Cardiac fibroblast (primary cell): ENCODE results near the gene CCDC112.
"Not testable (repeated sequence)": the region's sequence is repeated elsewhere in the genome, so short reads cannot be mapped to it uniquely, and the experiment has no call there.

Experiments used
- DNase-seq, 2 donors: peaks; one replicate each; pipeline versions ENCODE4 v3.0.0 to v3.0.0-alpha.2; 2010; ENCODE audit warnings: low read depth in 2 of 2
- H3K4me3 ChIP-seq, 2 donors: replicated peaks in 1 of 2; 1 replicate in 1 of 2; 2 replicates in 1 of 2; pipeline ENCODE4 v1.5.1; 2011; ENCODE audit warnings: low read depth in 2 of 2, low read length in 2 of 2, mild to moderate bottlenecking in 2 of 2, moderate library complexity in 1 of 2
- CTCF ChIP-seq: IDR thresholded peaks from one replicate; pipeline ENCODE4 v1.5.1; 2011; ENCODE audit warnings: low read depth, mild to moderate bottlenecking, low read length, inconsistent platforms

The CCDC112 gene

GRCh38 chr5:115337882-115338281 is 41.4 kb upstream of the CCDC112 start:
- no peak for DNase-seq
- H3K4me3 ChIP-seq, result no peak overlapping the region
- no peak for TF ChIP-seq CTCF

GRCh38 chr5:115336964-115337363 is 40.5 kb upstream of the CCDC112 start:
- no peak for TF ChIP-seq CTCF
- no peak for DNase-seq
- no peak overlapping the region for H3K4me3 ChIP-seq

GRCh38 chr5:115336201-115336720 is 39.8 kb upstream of the CCDC112 start:
- no peak overlapping the region for H3K4me3 ChIP-seq
- peak in 1 of 2 donors; percentile 30 for DNase-seq
- TF ChIP-seq CTCF, result no peak

- TF ChIP-seq CTCF, result no peak
- H3K4me3 ChIP-seq, result no peak overlapping the region
- DNase-seq, result no peak
Measured at GRCh38 chr5:115335301-115335700, 38.8 kb upstream of the CCDC112 start.

GRCh38 chr5:115333164-115333563 is 36.7 kb upstream of the CCDC112 start:
- no peak for TF ChIP-seq CTCF
- no peak overlapping the region for H3K4me3 ChIP-seq

GRCh38 chr5:115330830-115331229 is 34.4 kb upstream of the CCDC112 start:
- no peak for DNase-seq
- TF ChIP-seq CTCF, result no peak
- H3K4me3 ChIP-seq, result no peak overlapping the region

More at GRCh38 chr5:115333164-115333563, 36.7 kb upstream of the CCDC112 start:
- peak in 1 of 2 donors; percentile 21 for DNase-seq

GRCh38 chr5:115329475-115329874 is 33.0 kb upstream of the CCDC112 start:
- no peak overlapping the region for H3K4me3 ChIP-seq
- TF ChIP-seq CTCF, result no peak
- DNase-seq, result no peak

- H3K4me3 ChIP-seq, DNase-seq: not testable (repeated sequence)
Measured at GRCh38 chr5:115328617-115329274, 32.3 kb upstream of the CCDC112 start.
